Measurements from ENCODE around the gene C1orf35. TPM values are rescaled to one million over a fixed set of nuclear protein-coding genes. Genes with fewer than 3 reads are reported as not detected.
A peak's percentile ranks its signal among the peaks of the same experiment; 100 is the strongest.

Gene C1orf35
- total and polyA plus RNA-seq, 9 donors: 11.8 to 15.1 (median 13.5) TPM

GRCh38 chr1:228087771-228088251, 15.3 kb downstream of the C1orf35 start:
- no peaks in the 10 kb centered on the region for H3K27me3 ChIP-seq (ENCODE audit: control insufficient read depth, insufficient read depth, low read length)
- H3K36me3 ChIP-seq (ENCODE audit: control insufficient read depth, insufficient read depth, low read length): peaks cover 19% of the 10 kb centered on the region
- no peak overlapping the region for H3K4me3 ChIP-seq (ENCODE audit: low read length)
- H3K27ac ChIP-seq (ENCODE audit: low read length): peak overlapping the region; percentile 9
- no peak for DNase-seq
- no peaks in the 10 kb centered on the region for H3K9me3 ChIP-seq (replicated peaks; ENCODE audit: control insufficient read depth, low read depth, low read length)
- peaks cover 66% of the 10 kb centered on the region for H3K4me1 ChIP-seq (ENCODE audit: control insufficient read depth, insufficient read depth, low read length)
- WGBS (ENCODE audit: insufficient coverage): 49% methylated on average over 3 of the region's 7 CpGs

GRCh38 chr1:228085287-228085951, 17.7 kb downstream of the C1orf35 start:
- Histone ChIP-seq H3K27me3 (ENCODE audit: control insufficient read depth, insufficient read depth, low read length) (no peaks in the 10 kb centered on the region), H3K27ac (ENCODE audit: low read length) (no peak overlapping the region), H3K36me3 (ENCODE audit: control insufficient read depth, insufficient read depth, low read length) (peaks cover 12% of the 10 kb centered on the region), H3K9me3 (replicated peaks; ENCODE audit: control insufficient read depth, low read depth, low read length) (no peaks in the 10 kb centered on the region), H3K4me1 (ENCODE audit: control insufficient read depth, insufficient read depth, low read length) (peaks cover 71% of the 10 kb centered on the region), H3K4me3 (ENCODE audit: low read length) (no peak overlapping the region)
- WGBS (ENCODE audit: insufficient coverage): 39% methylated on average over 4 of the region's 6 CpGs
- no peak for DNase-seq

GRCh38 chr1:228084797-228085196, 18.3 kb downstream of the C1orf35 start:
- WGBS (ENCODE audit: insufficient coverage): 58% methylated on average over 3 of the region's 5 CpGs
- peak overlapping the region; percentile 21 for H3K27ac ChIP-seq (ENCODE audit: low read length)

GRCh38 chr1:228084325-228084724, 18.8 kb downstream of the C1orf35 start:
- Histone ChIP-seq H3K9me3 (replicated peaks; ENCODE audit: control insufficient read depth, low read depth, low read length) (no peaks in the 10 kb centered on the region), H3K27me3 (ENCODE audit: control insufficient read depth, insufficient read depth, low read length) (no peaks in the 10 kb centered on the region), H3K36me3 (ENCODE audit: control insufficient read depth, insufficient read depth, low read length) (peaks cover 10% of the 10 kb centered on the region), H3K27ac (ENCODE audit: low read length) (peak overlapping the region; percentile 88), H3K4me1 (ENCODE audit: control insufficient read depth, insufficient read depth, low read length) (peaks cover 60% of the 10 kb centered on the region), H3K4me3 (ENCODE audit: low read length) (peak overlapping the region; percentile 97)
- 20% methylated on average over 2 of the region's 3 CpGs for WGBS (ENCODE audit: insufficient coverage)
- no peak for DNase-seq

More at GRCh38 chr1:228084797-228085196, 18.3 kb downstream of the C1orf35 start:
- no peaks in the 10 kb centered on the region for H3K9me3 ChIP-seq (replicated peaks; ENCODE audit: control insufficient read depth, low read depth, low read length)
- no peak for DNase-seq
- peaks cover 11% of the 10 kb centered on the region for H3K36me3 ChIP-seq (ENCODE audit: control insufficient read depth, insufficient read depth, low read length)
- H3K4me1 ChIP-seq (ENCODE audit: control insufficient read depth, insufficient read depth, low read length): peaks cover 65% of the 10 kb centered on the region
- H3K4me3 ChIP-seq (ENCODE audit: low read length): no peak overlapping the region
- no peaks in the 10 kb centered on the region for H3K27me3 ChIP-seq (ENCODE audit: control insufficient read depth, insufficient read depth, low read length)

- no peaks in the 10 kb centered on the region for H3K27me3 ChIP-seq (ENCODE audit: control insufficient read depth, insufficient read depth, low read length)
- peak overlapping the region; percentile 88 for H3K27ac ChIP-seq (ENCODE audit: low read length)
- H3K4me1 ChIP-seq (ENCODE audit: control insufficient read depth, insufficient read depth, low read length): peaks cover 55% of the 10 kb centered on the region
- peak; percentile 64 for DNase-seq
- H3K36me3 ChIP-seq (ENCODE audit: control insufficient read depth, insufficient read depth, low read length): peaks cover 7% of the 10 kb centered on the region
- peak overlapping the region; percentile 97 for H3K4me3 ChIP-seq (ENCODE audit: low read length)
- H3K9me3 ChIP-seq (replicated peaks; ENCODE audit: control insufficient read depth, low read depth, low read length): no peaks in the 10 kb centered on the region
- 1% methylated on average over 15 of the region's 17 CpGs for WGBS (ENCODE audit: insufficient coverage)
Measured at GRCh38 chr1:228083871-228084278, 19.2 kb downstream of the C1orf35 start.

GRCh38 chr1:228082918-228083870, 19.9 kb downstream of the C1orf35 start:
- under 1% methylated on average over 63 of the region's 79 CpGs for WGBS (ENCODE audit: insufficient coverage)
- peak overlapping the region; percentile 97 for H3K4me3 ChIP-seq (ENCODE audit: low read length)
- peaks cover 2% of the 10 kb centered on the region for H3K36me3 ChIP-seq (ENCODE audit: control insufficient read depth, insufficient read depth, low read length)
- peak; percentile 83 for DNase-seq
- no peaks in the 10 kb centered on the region for H3K27me3 ChIP-seq (ENCODE audit: control insufficient read depth, insufficient read depth, low read length)
- no peaks in the 10 kb centered on the region for H3K9me3 ChIP-seq (replicated peaks; ENCODE audit: control insufficient read depth, low read depth, low read length)
- H3K27ac ChIP-seq (ENCODE audit: low read length): peak overlapping the region; percentile 88
- H3K4me1 ChIP-seq (ENCODE audit: control insufficient read depth, insufficient read depth, low read length): peaks cover 49% of the 10 kb centered on the region

- under 1% methylated on average over 82 of the region's 87 CpGs for WGBS (ENCODE audit: insufficient coverage)
- H3K27ac ChIP-seq (ENCODE audit: low read length): peak within 1 kb of the TSS; percentile 88
- H3K27me3 ChIP-seq (ENCODE audit: control insufficient read depth, insufficient read depth, low read length): no peaks in the 10 kb centered on the region
- DNase-seq: peak; percentile 98
- H3K4me1 ChIP-seq (ENCODE audit: control insufficient read depth, insufficient read depth, low read length): peaks cover 42% of the 10 kb centered on the region
- no peaks in the 10 kb centered on the region for H3K36me3 ChIP-seq (ENCODE audit: control insufficient read depth, insufficient read depth, low read length)
- H3K4me3 ChIP-seq (ENCODE audit: low read length): peak within 1 kb of the TSS; percentile 97
- H3K9me3 ChIP-seq (replicated peaks; ENCODE audit: control insufficient read depth, low read depth, low read length): no peaks in the 10 kb centered on the region
Measured at GRCh38 chr1:228082214-228082917, 20.8 kb downstream of the C1orf35 start, which contains the start of gene ARF1. Gene ARF1, plus strand, starts transcription at chr1:228082708. Its CDS starts 14,407 bp downstream, at chr1:228097115.

- WGBS (ENCODE audit: insufficient coverage): 8% methylated on average over 26 of the region's 31 CpGs
- no peaks in the 10 kb centered on the region for H3K9me3 ChIP-seq (replicated peaks; ENCODE audit: control insufficient read depth, low read depth, low read length)
- H3K27me3 ChIP-seq (ENCODE audit: control insufficient read depth, insufficient read depth, low read length): no peaks in the 10 kb centered on the region
- H3K4me3 ChIP-seq (ENCODE audit: low read length): peak overlapping the region; percentile 66
- peak; percentile 46 for DNase-seq
- H3K36me3 ChIP-seq (ENCODE audit: control insufficient read depth, insufficient read depth, low read length): no peaks in the 10 kb centered on the region
- peaks cover 36% of the 10 kb centered on the region for H3K4me1 ChIP-seq (ENCODE audit: control insufficient read depth, insufficient read depth, low read length)
- H3K27ac ChIP-seq (ENCODE audit: low read length): no peak overlapping the region
Measured at GRCh38 chr1:228081578-228082213, 21.4 kb downstream of the C1orf35 start.

- Histone ChIP-seq H3K4me1 (ENCODE audit: control insufficient read depth, insufficient read depth, low read length) (peaks cover 32% of the 10 kb centered on the region), H3K9me3 (replicated peaks; ENCODE audit: control insufficient read depth, low read depth, low read length) (no peaks in the 10 kb centered on the region), H3K4me3 (ENCODE audit: low read length) (peak overlapping the region; percentile 66), H3K27ac (ENCODE audit: low read length) (no peak overlapping the region), H3K27me3 (ENCODE audit: control insufficient read depth, insufficient read depth, low read length) (no peaks in the 10 kb centered on the region), H3K36me3 (ENCODE audit: control insufficient read depth, insufficient read depth, low read length) (no peaks in the 10 kb centered on the region)
- 43% methylated on average over 1 of the region's 7 CpGs for WGBS (ENCODE audit: insufficient coverage)
- no peak for DNase-seq
Measured at GRCh38 chr1:228081144-228081543, 22.0 kb downstream of the C1orf35 start.
